OCI-LY1 (cell line): ENCODE measurements around the gene EEPD1.

Experiments used
- CTCF ChIP-seq: fragments of 200-600 bp; sonication (generic), shearing (Covaris generic); IDR thresholded peaks from 2 replicates; pipeline ENCODE4 v1.5.1; 2017; ENCODE audit warnings: mild to moderate bottlenecking, antibody characterized with exemption, low read length, moderate library complexity, mixed read lengths
- EZH2 ChIP-seq: fragments of 200-600 bp; sonication (generic), shearing (Covaris generic); IDR thresholded peaks from 2 replicates; pipeline ENCODE4 v1.8.0; 2017; ENCODE audit warnings: borderline replicate concordance, mixed run types, mild to moderate bottlenecking, antibody characterized with exemption, low read length, moderate library complexity, mixed read lengths

- TF ChIP-seq CTCF: no peak
- no peak for TF ChIP-seq EZH2
Observed at GRCh38 chr7:36272567-36273269, 119.7 kb downstream of the EEPD1 start.
